ENCODE data around the gene DGKB.

DGKB gene

GRCh38 chr7:14125998-14126397 lies 776.6 kb downstream of the DGKB start:
- no peak for TF ChIP-seq CEBPB (IDR thresholded peaks at IDR 0.05)
- TF ChIP-seq TEAD4 (IDR thresholded peaks at IDR 0.05) = no peak
- no peak for TF ChIP-seq FOXM1 (IDR thresholded peaks at IDR 0.05; ENCODE audit: borderline replicate concordance, low read depth)
- TF ChIP-seq NFIC (IDR thresholded peaks at IDR 0.05) = no peak
- no peak for TF ChIP-seq TCF12 (IDR thresholded peaks at IDR 0.05; ENCODE audit: low read depth)
- TF ChIP-seq CREB1 (IDR thresholded peaks at IDR 0.05; ENCODE audit: low read depth) = no peak
- TF ChIP-seq RAD21 (IDR thresholded peaks at IDR 0.05; ENCODE audit: low read depth) = no peak
- no peak for TF ChIP-seq ZBTB7A (IDR thresholded peaks at IDR 0.05; ENCODE audit: low read depth)
- TF ChIP-seq REST (IDR thresholded peaks at IDR 0.05; ENCODE audit: low read depth) = no peak
- TF ChIP-seq, protein P1, sequence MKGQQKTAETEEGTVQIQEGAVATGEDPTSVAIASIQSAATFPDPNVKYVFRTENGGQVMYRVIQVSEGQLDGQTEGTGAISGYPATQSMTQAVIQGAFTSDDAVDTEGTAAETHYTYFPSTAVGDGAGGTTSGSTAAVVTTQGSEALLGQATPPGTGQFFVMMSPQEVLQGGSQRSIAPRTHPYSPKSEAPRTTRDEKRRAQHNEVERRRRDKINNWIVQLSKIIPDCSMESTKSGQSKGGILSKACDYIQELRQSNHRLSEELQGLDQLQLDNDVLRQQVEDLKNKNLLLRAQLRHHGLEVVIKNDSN (IDR thresholded peaks at IDR 0.05) = no peak
- no peak for TF ChIP-seq EGR1 (IDR thresholded peaks at IDR 0.05)
- TF ChIP-seq YY1 (IDR thresholded peaks at IDR 0.05; ENCODE audit: low read depth) = no peak
- no peak for TF ChIP-seq TAF1 (IDR thresholded peaks at IDR 0.05; ENCODE audit: low read depth)
- no peak for TF ChIP-seq MAX (IDR thresholded peaks at IDR 0.05)

DNA sequence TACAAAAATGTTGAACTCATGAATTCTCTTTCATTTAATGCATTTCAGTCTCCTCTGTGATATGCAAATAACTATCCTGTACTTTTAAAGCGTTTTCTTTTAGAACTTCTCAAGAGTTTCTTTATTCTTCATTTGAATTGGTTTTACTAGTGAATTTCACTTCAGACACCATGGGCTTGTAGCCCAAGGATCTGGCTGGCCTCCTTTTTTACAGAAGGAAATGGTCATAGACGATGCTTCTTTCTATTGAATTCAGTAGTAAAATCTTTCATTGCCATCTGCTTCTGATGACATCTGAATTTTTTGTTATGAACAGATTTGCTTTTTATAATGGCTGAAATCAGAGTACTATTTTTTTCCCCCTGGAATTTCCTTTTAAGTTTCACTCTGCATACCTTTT lies 777.8 kb downstream of the DGKB start:
- TF ChIP-seq FOXM1 (IDR thresholded peaks at IDR 0.05; ENCODE audit: borderline replicate concordance, low read depth) (no peak), TEAD4 (IDR thresholded peaks at IDR 0.05) (no peak), YY1 (IDR thresholded peaks at IDR 0.05; ENCODE audit: low read depth) (no peak), ZBTB7A (IDR thresholded peaks at IDR 0.05; ENCODE audit: low read depth) (no peak), TAF1 (IDR thresholded peaks at IDR 0.05; ENCODE audit: low read depth) (no peak), EP300 (IDR thresholded peaks at IDR 0.05; ENCODE audit: borderline replicate concordance) (no peak), RAD21 (IDR thresholded peaks at IDR 0.05; ENCODE audit: low read depth) (no peak), TCF12 (IDR thresholded peaks at IDR 0.05; ENCODE audit: low read depth) (no peak), MAX (IDR thresholded peaks at IDR 0.05) (no peak), NFIC (IDR thresholded peaks at IDR 0.05) (no peak), CREB1 (IDR thresholded peaks at IDR 0.05; ENCODE audit: low read depth) (no peak), CEBPB (IDR thresholded peaks at IDR 0.05) (no peak), REST (IDR thresholded peaks at IDR 0.05; ENCODE audit: low read depth) (no peak), EGR1 (IDR thresholded peaks at IDR 0.05) (no peak)
- TF ChIP-seq, protein P1 (IDR thresholded peaks at IDR 0.05) = no peak

- no peak for TF ChIP-seq TCF12 (IDR thresholded peaks at IDR 0.05; ENCODE audit: low read depth)
- TF ChIP-seq CREB1 (IDR thresholded peaks at IDR 0.05; ENCODE audit: low read depth) = no peak
- no peak for TF ChIP-seq EP300 (IDR thresholded peaks at IDR 0.05; ENCODE audit: borderline replicate concordance)
- TF ChIP-seq MAX (IDR thresholded peaks at IDR 0.05) = no peak
- TF ChIP-seq FOXM1 (IDR thresholded peaks at IDR 0.05; ENCODE audit: borderline replicate concordance, low read depth) = no peak
- TF ChIP-seq NFIC (IDR thresholded peaks at IDR 0.05) = no peak
- no peak for TF ChIP-seq RAD21 (IDR thresholded peaks at IDR 0.05; ENCODE audit: low read depth)
- no peak for TF ChIP-seq TAF1 (IDR thresholded peaks at IDR 0.05; ENCODE audit: low read depth)
- no peak for TF ChIP-seq YY1 (IDR thresholded peaks at IDR 0.05; ENCODE audit: low read depth)
- TF ChIP-seq CEBPB (IDR thresholded peaks at IDR 0.05) = no peak
Measured at GRCh38 chr7:14123923-14124322, 778.6 kb downstream of the DGKB start.

GRCh38 chr7:14115701-14116100 lies 786.9 kb downstream of the DGKB start:
- TF ChIP-seq TCF12 (IDR thresholded peaks at IDR 0.05; ENCODE audit: low read depth) (no peak), RAD21 (IDR thresholded peaks at IDR 0.05; ENCODE audit: low read depth) (no peak), TAF1 (IDR thresholded peaks at IDR 0.05; ENCODE audit: low read depth) (no peak), MAX (IDR thresholded peaks at IDR 0.05) (no peak), FOXM1 (IDR thresholded peaks at IDR 0.05; ENCODE audit: borderline replicate concordance, low read depth) (no peak)

DNA sequence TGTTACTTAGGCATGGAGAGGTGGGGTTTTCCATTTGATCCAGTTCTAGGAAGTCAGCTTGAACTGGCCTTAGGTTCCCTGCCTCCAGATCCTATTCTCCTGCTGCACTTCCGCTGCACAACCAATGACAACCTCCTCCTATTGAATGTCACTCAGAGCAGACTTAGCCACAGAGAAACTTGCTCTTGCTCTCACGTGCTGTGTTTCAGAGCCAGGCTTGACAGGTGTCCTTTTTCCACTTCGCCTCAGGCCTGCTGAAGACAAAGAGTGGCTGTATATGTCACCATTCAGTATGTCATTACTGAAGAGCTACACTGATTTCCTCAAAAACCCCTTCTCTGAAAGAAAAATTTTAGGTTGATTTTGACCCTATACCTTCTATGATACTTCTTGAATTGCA lies 797.7 kb downstream of the DGKB start:
- no peak for TF ChIP-seq EGR1 (IDR thresholded peaks at IDR 0.05)
- TF ChIP-seq NFIC (IDR thresholded peaks at IDR 0.05) = no peak
- no peak for TF ChIP-seq YY1 (IDR thresholded peaks at IDR 0.05; ENCODE audit: low read depth)
- TF ChIP-seq TAF1 (IDR thresholded peaks at IDR 0.05; ENCODE audit: low read depth) = no peak
- no peak for TF ChIP-seq CEBPB (IDR thresholded peaks at IDR 0.05)
- TF ChIP-seq FOXM1 (IDR thresholded peaks at IDR 0.05; ENCODE audit: borderline replicate concordance, low read depth) = no peak
- TF ChIP-seq REST (IDR thresholded peaks at IDR 0.05; ENCODE audit: low read depth) = no peak
- no peak for TF ChIP-seq TCF12 (IDR thresholded peaks at IDR 0.05; ENCODE audit: low read depth)

Measured in Ishikawa (cell line).